Liver (tissue), 9 donors: Measurements from ENCODE around the gene RAI14. TPM values are rescaled to one million over a fixed set of nuclear protein-coding genes. Genes with fewer than 3 reads are reported as not detected.

Source experiments
- DNase-seq: peaks from one replicate; pipeline ENCODE4 v3.0.0-alpha.2; 2017; ENCODE audit warnings: low spot score
- H3K27ac ChIP-seq, 2 donors: one replicate each; pipeline ENCODE4 v1.7.0; 2013; ENCODE audit warnings: inconsistent platforms in 2 of 2, low read length in 2 of 2, control low read depth in 1 of 2, low read depth in 1 of 2, mild to moderate bottlenecking in 1 of 2
- H3K27me3 ChIP-seq, 4 donors: one replicate each; pipeline versions ENCODE4 v1.6.1 to v1.7.0; 2013; ENCODE audit warnings: low read length in 3 of 4, inconsistent platforms in 1 of 4, mild to moderate bottlenecking in 1 of 4, moderate library complexity in 1 of 4; ENCODE audit not compliant: control insufficient read depth in 4 of 4, insufficient read depth in 4 of 4
- H3K36me3 ChIP-seq, 4 donors: one replicate each; pipeline versions ENCODE4 v1.6.1 to v1.7.0; 2013; ENCODE audit warnings: low read length in 3 of 4, mild to moderate bottlenecking in 3 of 4, low read depth in 1 of 4, moderate library complexity in 1 of 4; ENCODE audit not compliant: control insufficient read depth in 4 of 4, insufficient read depth in 3 of 4
- H3K4me1 ChIP-seq, 4 donors: one replicate each; pipeline versions ENCODE4 v1.6.1 to v1.7.0; 2013; ENCODE audit warnings: low read length in 3 of 4, mild to moderate bottlenecking in 3 of 4, moderate library complexity in 1 of 4; ENCODE audit not compliant: control insufficient read depth in 4 of 4, insufficient read depth in 4 of 4
- H3K4me3 ChIP-seq, 3 donors: one replicate each; pipeline versions ENCODE4 v1.6.1 to v1.7.0; 2013; ENCODE audit warnings: low read length in 3 of 3, control low read depth in 1 of 3, low read depth in 1 of 3, mild to moderate bottlenecking in 1 of 3
- H3K9ac ChIP-seq, 2 donors: one replicate each; pipeline ENCODE4 v1.7.0; 2013; ENCODE audit warnings: low read length in 2 of 2, mild to moderate bottlenecking in 2 of 2, moderate library complexity in 2 of 2, control low read depth in 1 of 2, low read depth in 1 of 2
- H3K9me3 ChIP-seq, 4 donors: one replicate each; pipeline versions ENCODE4 v1.6.1 to v1.7.0; 2013; ENCODE audit warnings: low read length in 3 of 4; ENCODE audit not compliant: control insufficient read depth in 4 of 4
- EGR1 ChIP-seq, 2 donors: IDR thresholded peaks; 2 replicates each; pipeline ENCODE4 v1.6.1; 2016 to 2018; ENCODE audit warnings: antibody characterized with exemption in 2 of 2, low read depth in 2 of 2
- FOXA2 ChIP-seq: IDR thresholded peaks from 2 replicates; pipeline ENCODE4 v1.6.1; 2016; ENCODE audit warnings: antibody characterized with exemption
- HNF4A ChIP-seq, 2 donors: conservative IDR thresholded peaks; 2 replicates each; pipeline ENCODE4 v1.6.1; 2016; ENCODE audit warnings: antibody characterized with exemption in 2 of 2, mild to moderate bottlenecking in 2 of 2
- HNF4G ChIP-seq: IDR thresholded peaks from 2 replicates; pipeline ENCODE4 v1.6.1; 2016; ENCODE audit warnings: antibody characterized with exemption
- JUND ChIP-seq, 2 donors: IDR thresholded peaks; 2 replicates each; pipeline ENCODE4 v1.6.1; 2016; ENCODE audit warnings: antibody characterized with exemption in 2 of 2
- MAX ChIP-seq: IDR thresholded peaks from 2 replicates; pipeline ENCODE4 v1.6.1; 2016; ENCODE audit warnings: antibody characterized with exemption
- NR2F2 ChIP-seq: IDR thresholded peaks from 2 replicates; pipeline ENCODE4 v1.6.1; 2016; ENCODE audit warnings: antibody characterized with exemption
- RAD21 ChIP-seq, 2 donors: IDR thresholded peaks; 2 replicates each; pipeline ENCODE4 v1.6.1; 2016; ENCODE audit warnings: antibody characterized with exemption in 2 of 2, mild to moderate bottlenecking in 2 of 2
- REST ChIP-seq: IDR thresholded peaks from 2 replicates; pipeline ENCODE4 v1.6.1; 2016; ENCODE audit warnings: antibody characterized with exemption, mild to moderate bottlenecking
- RXRA ChIP-seq, 2 donors: IDR thresholded peaks; 2 replicates each; pipeline ENCODE4 v1.6.1; 2017 to 2018; ENCODE audit warnings: antibody characterized with exemption in 2 of 2, mild to moderate bottlenecking in 1 of 2
- SP1 ChIP-seq: IDR thresholded peaks from 2 replicates; pipeline ENCODE4 v1.6.1; 2018; ENCODE audit warnings: antibody characterized with exemption, mild to moderate bottlenecking
- TAF1 ChIP-seq: conservative IDR thresholded peaks from 2 replicates; pipeline ENCODE4 v1.6.1; 2016; ENCODE audit warnings: antibody characterized with exemption, mild to moderate bottlenecking
- YY1 ChIP-seq: IDR thresholded peaks from 2 replicates; pipeline ENCODE4 v1.6.1; 2016; ENCODE audit warnings: antibody characterized with exemption, mild to moderate bottlenecking
- WGBS: extraction: QIAGEN DNeasy Blood & Tissue Kit; methylation state at CpG from one replicate; pipeline ENCODE4 v1.1.7; 2013; 5-methylcytosine and 5-hydroxymethylcytosine counted together
- polyA plus RNA-seq, 2 donors: library from polyadenylated mRNA; stranded (reverse) in 1 of 2; unstranded in 1 of 2; fragments of 200-250 nt in 1 of 2; fragments of >200 nt in 1 of 2; fragmentation: Nextera tagmentation in 1 of 2; extraction: Ambion mirVana in 1 of 2; gene quantifications; one replicate each; pipeline versions ENCODE4 v1.2.1 to v1.2.3, GENCODE V29; 2013 to 2015
- total RNA-seq, 2 donors: library from RNA; depleted of rRNA; stranded (reverse); fragments of >200 nt; gene quantifications; one replicate each; pipeline ENCODE4 v1.2.3, GENCODE V29; 2014
- TF ChIP-seq, protein P1 (sequence below): IDR thresholded peaks from 2 replicates; pipeline ENCODE4 v1.6.1; 2016; ENCODE audit warnings: antibody characterized with exemption
- donor health status: healthy.
- donor health status: healthy.
- donor health status: healthy.
- donor health status: healthy.
- donor health status: healthy.

Gene RAI14
- total and polyA plus RNA-seq, 4 donors = 7.8 to 21.4 (median 11.4) TPM

DNA sequence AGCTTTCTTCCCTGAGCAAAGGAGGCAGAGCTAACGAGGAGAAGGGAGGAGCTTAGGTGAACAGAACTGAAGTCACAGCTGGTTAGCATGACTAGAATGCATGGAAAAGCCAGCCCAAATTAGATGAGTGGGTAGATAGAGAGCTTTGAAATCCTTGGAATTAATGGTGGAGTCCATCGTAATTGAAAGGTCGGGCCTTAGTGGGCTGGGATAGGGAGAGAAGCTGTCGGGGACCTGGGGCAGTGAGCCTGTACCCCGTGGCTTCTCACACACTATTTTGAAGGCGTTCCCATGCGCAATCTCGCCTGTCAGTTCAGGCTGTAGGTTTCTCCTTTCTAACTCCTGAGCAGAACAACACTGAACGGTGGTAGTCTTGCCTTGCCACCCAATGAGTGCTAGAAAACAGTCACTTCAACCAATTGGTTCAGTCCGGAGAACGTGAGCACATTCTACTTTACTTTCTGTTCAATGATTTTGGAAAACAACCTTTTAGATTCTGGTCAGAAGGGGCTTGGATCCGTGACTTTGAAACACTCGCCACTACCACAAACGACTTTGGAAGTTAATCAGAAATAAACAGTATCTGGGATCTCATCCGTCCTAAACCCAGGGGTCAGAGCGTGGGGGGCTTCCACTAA lies 655 bp upstream of the RAI14 start:
- under 1% methylated on average over 16 of the region's 16 CpGs for WGBS
- no peaks in the 10 kb centered on the region for H3K27me3 ChIP-seq
- TF ChIP-seq JUND (IDR thresholded peaks at IDR 0.05) (peak in 1 of 2 donors; percentile 18), SP1 (no peak), REST (peak; percentile 11), YY1 (peak; percentile 39), RAD21 (IDR thresholded peaks at IDR 0.05) (peak; percentile 3 to 9), HNF4G (no peak), RXRA (IDR thresholded peaks at IDR 0.05) (peak in 1 of 2 donors; percentile 22), TAF1 (peak; percentile 79)
- TF ChIP-seq, protein P1, sequence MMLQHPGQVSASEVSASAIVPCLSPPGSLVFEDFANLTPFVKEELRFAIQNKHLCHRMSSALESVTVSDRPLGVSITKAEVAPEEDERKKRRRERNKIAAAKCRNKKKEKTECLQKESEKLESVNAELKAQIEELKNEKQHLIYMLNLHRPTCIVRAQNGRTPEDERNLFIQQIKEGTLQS = no peak

DNA sequence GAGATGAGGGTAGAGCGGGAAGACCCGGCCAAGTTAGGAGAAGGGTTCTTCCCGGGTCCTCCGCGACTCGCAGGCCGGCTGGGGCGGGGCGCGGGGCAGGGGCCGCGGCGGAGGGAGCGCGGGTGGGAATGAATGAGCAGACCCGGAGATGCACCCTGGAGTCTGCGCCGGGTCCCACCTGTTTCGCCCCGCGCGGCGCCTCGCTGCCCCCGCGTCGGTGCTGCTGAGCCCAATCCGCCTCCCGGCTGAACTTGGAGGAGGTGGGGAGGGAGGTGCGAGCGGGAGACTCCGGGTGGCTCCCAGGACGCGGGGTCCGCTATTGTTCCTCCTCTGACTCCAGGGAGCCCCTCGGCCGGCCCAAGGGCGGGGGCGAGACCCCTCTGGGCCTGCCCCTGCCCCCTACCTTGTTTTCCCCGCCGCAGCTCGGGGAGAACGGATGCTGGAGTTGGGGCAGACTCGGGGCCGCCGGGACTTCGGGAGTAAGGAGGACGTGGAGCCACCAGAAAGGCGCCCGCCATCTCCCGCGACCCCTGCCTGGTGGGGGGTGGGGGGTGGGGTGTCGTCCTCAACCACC lies 659 bp downstream of the RAI14 start:
- H3K4me1 ChIP-seq = peaks cover 5 to 16% (median 9%) of the 10 kb centered on the region in 4 donors
- TF ChIP-seq YY1 (no peak), NR2F2 (no peak), SP1 (no peak), FOXA2 (no peak), HNF4G (no peak)
- under 1% methylated on average over 53 of the region's 53 CpGs for WGBS
- H3K9ac ChIP-seq = peak overlapping the region in 1 of 2 donors; percentile 46
- H3K36me3 ChIP-seq = no peaks in the 10 kb centered on the region
- H3K4me3 ChIP-seq = peak overlapping the region; percentile 74 to 94 (median 82)
- H3K27me3 ChIP-seq = no peaks in the 10 kb centered on the region
- H3K9me3 ChIP-seq = no peaks in the 10 kb centered on the region
- no peak for DNase-seq
- peak overlapping the region; percentile 96 to 98 for H3K27ac ChIP-seq

More for the DNA sequence above, 655 bp upstream of the RAI14 start:
- Histone ChIP-seq H3K4me3 (peak overlapping the region; percentile 71 to 94 (median 82)), H3K36me3 (no peaks in the 10 kb centered on the region), H3K9me3 (no peaks in the 10 kb centered on the region), H3K4me1 (peaks cover 5 to 16% (median 9%) of the 10 kb centered on the region in 4 donors), H3K27ac (peak overlapping the region; percentile 96 to 98), H3K9ac (peak overlapping the region; percentile 60 to 97)
- peak; percentile 34 for DNase-seq

GRCh38 chr5:34657274-34657921 lies 1.3 kb downstream of the RAI14 start:
- no peak overlapping the region for H3K9ac ChIP-seq
- TF ChIP-seq SP1 (no peak), HNF4A (conservative IDR thresholded peaks at IDR 0.05) (no peak), YY1 (no peak), JUND (IDR thresholded peaks at IDR 0.05) (no peak), RXRA (IDR thresholded peaks at IDR 0.05) (no peak), EGR1 (IDR thresholded peaks at IDR 0.05; ENCODE audit: low read depth in 2 of 2) (no peak), MAX (no peak)
- TF ChIP-seq, protein P1 = no peak

More at GRCh38 chr5:34657274-34657921, 1.3 kb downstream of the RAI14 start:
- no peak for DNase-seq
- 12% methylated on average over 28 of the region's 28 CpGs for WGBS
- peak overlapping the region in 1 of 2 donors; percentile 32 for H3K27ac ChIP-seq
- no peaks in the 10 kb centered on the region for H3K9me3 ChIP-seq
- H3K36me3 ChIP-seq = no peaks in the 10 kb centered on the region
- H3K4me1 ChIP-seq = peaks cover 5 to 16% (median 9%) of the 10 kb centered on the region in 4 donors
- H3K27me3 ChIP-seq = no peaks in the 10 kb centered on the region
- H3K4me3 ChIP-seq = peak overlapping the region; percentile 6 to 94 (median 82)
